GM19099 (cell line): ENCODE data around the gene RPS6KB2.

Source experiments
- POLR2A ChIP-seq: IDR thresholded peaks from 3 replicates; pipeline ENCODE4 v1.6.1; 2011; ENCODE audit warnings: low read depth; ENCODE audit not compliant: insufficient read length; ENCODE audit errors: extremely low read depth

The RPS6KB2 gene

GRCh38 chr11:67393437-67393836, 34.9 kb upstream of the RPS6KB2 start:
- no peak for TF ChIP-seq POLR2A

DNA sequence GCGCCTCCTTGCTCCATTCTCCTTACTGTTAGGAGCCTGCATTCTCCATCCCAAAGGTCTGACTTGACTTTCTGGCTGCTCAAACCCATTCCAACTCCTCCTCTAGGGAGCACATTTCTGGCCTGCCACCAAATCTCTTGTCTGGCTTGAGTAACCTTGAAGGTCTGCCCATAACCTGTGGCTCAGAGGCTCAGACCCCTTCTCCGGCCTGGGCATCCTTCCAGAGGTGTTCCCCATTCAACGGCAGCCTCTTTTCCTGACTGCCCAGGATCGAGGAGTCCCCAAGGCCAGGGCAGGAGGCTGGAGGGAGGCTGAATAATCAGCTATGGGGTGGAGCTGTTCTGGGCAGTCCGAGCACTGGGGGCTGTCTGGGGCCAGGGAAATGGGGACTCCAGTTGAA, 34.3 kb upstream of the RPS6KB2 start:
- no peak for TF ChIP-seq POLR2A

GRCh38 chr11:67395555-67396258, 32.6 kb upstream of the RPS6KB2 start:
- TF ChIP-seq POLR2A = no peak

GRCh38 chr11:67396259-67396581, 32.1 kb upstream of the RPS6KB2 start:
- no peak for TF ChIP-seq POLR2A

GRCh38 chr11:67396587-67397389, 31.5 kb upstream of the RPS6KB2 start:
- no peak for TF ChIP-seq POLR2A

- TF ChIP-seq POLR2A = no peak
Measured at GRCh38 chr11:67397536-67397935, 30.8 kb upstream of the RPS6KB2 start.

GRCh38 chr11:67397986-67398660, 30.2 kb upstream of the RPS6KB2 start:
- no peak for TF ChIP-seq POLR2A

GRCh38 chr11:67398661-67399563, 29.4 kb upstream of the RPS6KB2 start:
- TF ChIP-seq POLR2A = no peak

DNA sequence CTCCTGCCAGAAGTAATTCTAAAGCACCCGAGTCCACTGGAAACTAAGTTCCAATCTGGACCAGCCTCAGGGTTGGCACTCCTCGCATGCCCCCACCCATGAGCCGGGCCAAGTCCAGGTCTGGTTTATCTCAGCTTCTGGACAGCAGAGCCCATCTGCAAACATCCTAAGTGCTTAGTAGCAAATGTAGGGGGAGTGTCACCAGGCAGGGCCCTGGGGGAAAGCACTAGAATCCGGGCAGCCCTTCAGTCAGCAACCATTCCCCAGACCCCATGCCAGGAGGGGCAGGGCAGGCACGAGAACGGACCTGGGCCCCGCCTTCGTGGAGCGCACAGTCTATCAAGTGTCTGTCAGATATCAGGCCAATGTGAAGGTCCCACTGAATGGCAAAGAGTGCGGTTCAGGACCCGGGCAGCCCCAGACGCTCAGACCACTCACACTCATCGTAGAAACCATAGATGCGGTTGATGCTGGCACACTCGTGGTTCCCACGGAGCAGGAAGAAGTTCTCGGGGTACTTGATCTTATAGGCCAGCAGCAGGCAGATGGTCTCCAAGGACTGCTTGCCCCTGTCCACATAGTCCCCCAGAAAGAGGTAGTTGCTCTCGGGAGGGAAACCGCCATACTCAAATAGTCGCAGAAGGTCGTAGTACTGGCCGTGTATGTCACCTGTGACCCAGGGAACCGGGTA, 27.9 kb upstream of the RPS6KB2 start:
- no peak for TF ChIP-seq POLR2A

GRCh38 chr11:67400942-67401494, 27.3 kb upstream of the RPS6KB2 start:
- no peak for TF ChIP-seq POLR2A

GRCh38 chr11:67401495-67402191, 26.7 kb upstream of the RPS6KB2 start, which contains the start of gene PPP1CA:
Gene PPP1CA, minus strand, starts transcription at chr11:67401858. Its CDS starts 76 bp downstream, at chr11:67401782.
- peak; percentile 95 for TF ChIP-seq POLR2A

GRCh38 chr11:67404515-67405195, 23.6 kb upstream of the RPS6KB2 start:
- no peak for TF ChIP-seq POLR2A

- TF ChIP-seq POLR2A = no peak
Measured at GRCh38 chr11:67405196-67405567, 23.1 kb upstream of the RPS6KB2 start.
